Transverse colon (tissue), 4 donors: ENCODE data around the gene LSAMP. TPM values are rescaled to one million over a fixed set of nuclear protein-coding genes. Genes with fewer than 3 reads are reported as not detected.

Source experiments
- DNase-seq: peaks from one replicate; pipeline ENCODE4 v3.0.0-alpha.2; 2019
- H3K27ac ChIP-seq, 4 donors: fragments of 200-600 bp; sonication (generic); 2 replicates each; pipeline ENCODE4 v1.5.1; 2016 to 2018; ENCODE audit warnings: inconsistent platforms in 4 of 4
- H3K27me3 ChIP-seq: fragments of 200-600 bp; sonication (generic); 2 replicates; pipeline ENCODE4 v1.5.1; 2017; ENCODE audit warnings: inconsistent platforms
- H3K36me3 ChIP-seq, 4 donors: fragments of 200-600 bp; sonication (generic); 2 replicates each; pipeline ENCODE4 v1.5.1; 2017 to 2019; ENCODE audit warnings: inconsistent platforms in 4 of 4
- H3K4me1 ChIP-seq, 4 donors: fragments of 200-600 bp; sonication (generic); 2 replicates each; pipeline ENCODE4 v1.5.1; 2017 to 2020; ENCODE audit warnings: inconsistent platforms in 4 of 4
- H3K4me3 ChIP-seq, 4 donors: fragments of 200-600 bp; sonication (generic); 1 replicate in 1 of 4; 2 replicates in 3 of 4; pipeline versions ENCODE4 v1.5.1 to v1.6.1; 2017 to 2019; ENCODE audit warnings: inconsistent platforms in 4 of 4
- H3K9me3 ChIP-seq, 2 donors: fragments of 200-600 bp; sonication (generic); 2 replicates each; pipeline ENCODE4 v1.5.1; 2017 to 2019; ENCODE audit warnings: inconsistent platforms in 2 of 2
- CTCF ChIP-seq, 5 experiments: fragments of 200-600 bp in 3 of 5; fragments of 450-650 bp in 2 of 5; sonication (generic) in 3 of 5; IDR thresholded peaks; 1 replicate in 2 of 5; 2 replicates in 3 of 5; pipeline ENCODE4 v1.5.1; 2016 to 2017; ENCODE audit warnings: antibody characterized with exemption in 5 of 5, inconsistent platforms in 3 of 5, mild to moderate bottlenecking in 2 of 5, moderate library complexity in 1 of 5
- EP300 ChIP-seq: sonication (generic); formaldehyde crosslinking; IDR thresholded peaks from one replicate; pipeline ENCODE4 v1.6.1; 2017; ENCODE audit warnings: antibody characterized with exemption, low read depth
- POLR2A ChIP-seq: fragments of 450-650 bp; IDR thresholded peaks from one replicate; pipeline ENCODE4 v1.6.1; 2016; ENCODE audit warnings: antibody characterized with exemption, mild to moderate bottlenecking, moderate library complexity
- POLR2AphosphoS5 ChIP-seq, 3 donors: sonication (generic); formaldehyde crosslinking; IDR thresholded peaks; one replicate each; pipeline ENCODE4 v1.6.1; 2016; ENCODE audit warnings: antibody characterized with exemption in 3 of 3
- WGBS, 2 donors: methylation state at CpG; one replicate each; pipeline ENCODE4 v1.1.5; 2018; ENCODE audit warnings: low coverage in 1 of 2; 5-methylcytosine and 5-hydroxymethylcytosine counted together
- in situ Hi-C, 4 donors: fragments of 200-750 bp; cut with MboI; loops; one replicate each; pipeline versions ENCODE4 v1.15.0 to v1.15.1; 2017; ENCODE audit warnings: low sequenced_read_pairs in 3 of 4, low pct_ligation_motif_present in 1 of 4, low pct_unique_long_range_greater_than_20kb in 1 of 4
- intact Hi-C: fragments of 100-400 bp; cut with DNase I; formaldehyde crosslinking; loops from one replicate; pipeline ENCODE4 v1.15.1; 2023; ENCODE audit warnings: low total_unique reads
- total RNA-seq, 4 donors: library from RNA; depleted of rRNA; stranded (reverse); fragments of >200 nt; gene quantifications; one replicate each; pipeline ENCODE4 v1.1.0, GENCODE V29; 2016

The LSAMP gene
- total RNA-seq, 4 donors from 2014 or later = 3.4 to 8.2 (median 5.4) TPM

- Histone ChIP-seq H3K4me1 (no peaks in the 10 kb centered on the region), H3K27me3 (no peaks in the 10 kb centered on the region), H3K36me3 (no peaks in the 10 kb centered on the region), H3K27ac (no peak overlapping the region), H3K4me3 (no peak overlapping the region), H3K9me3 (no peaks in the 10 kb centered on the region)
- 31 to 83% methylated on average over 2 of the region's 2 CpGs for WGBS, 2 donors
- intact Hi-C loops (no loop called here), in situ Hi-C loops (no loop called here)
- TF ChIP-seq POLR2A (no peak), CTCF (IDR thresholded peaks at IDR 0.05) (no peak), EP300 (no peak), POLR2AphosphoS5 (IDR thresholded peaks at IDR 0.05) (no peak)
- no peak for DNase-seq
Measured at GRCh38 chr3:115833074-115833473, 612.2 kb downstream of the LSAMP start.

- TF ChIP-seq POLR2AphosphoS5 (IDR thresholded peaks at IDR 0.05) (no peak), POLR2A (no peak), CTCF (IDR thresholded peaks at IDR 0.05) (no peak), EP300 (no peak)
- Histone ChIP-seq H3K4me3 (no peak overlapping the region), H3K27ac (no peak overlapping the region), H3K9me3 (no peaks in the 10 kb centered on the region), H3K4me1 (no peaks in the 10 kb centered on the region), H3K27me3 (no peaks in the 10 kb centered on the region), H3K36me3 (no peaks in the 10 kb centered on the region)
- 78 to 91% methylated on average over 3 of the region's 3 CpGs for WGBS, 2 donors
- no peak for DNase-seq
- intact Hi-C loops = no loop called here
- in situ Hi-C loops = no loop called here
Measured at GRCh38 chr3:115832265-115832664, 613.0 kb downstream of the LSAMP start.

- H3K27ac ChIP-seq = no peak overlapping the region
- DNase-seq = no peak
- no peaks in the 10 kb centered on the region for H3K27me3 ChIP-seq
- in situ Hi-C loops = no loop called here
- no peak for TF ChIP-seq CTCF (IDR thresholded peaks at IDR 0.05)
- no peak for TF ChIP-seq EP300
- no peak for TF ChIP-seq POLR2AphosphoS5 (IDR thresholded peaks at IDR 0.05)
- no peak for TF ChIP-seq POLR2A
- no peaks in the 10 kb centered on the region for H3K4me1 ChIP-seq
- intact Hi-C loops = no loop called here
- H3K36me3 ChIP-seq = no peaks in the 10 kb centered on the region
- no peaks in the 10 kb centered on the region for H3K9me3 ChIP-seq
- no peak overlapping the region for H3K4me3 ChIP-seq
- WGBS, 2 donors = 56 to 57% methylated on average over 1 of the region's 1 CpG
Measured at GRCh38 chr3:115831864-115832263, 613.4 kb downstream of the LSAMP start.

- Histone ChIP-seq H3K36me3 (no peaks in the 10 kb centered on the region), H3K4me3 (no peak overlapping the region), H3K27me3 (no peaks in the 10 kb centered on the region), H3K4me1 (no peaks in the 10 kb centered on the region), H3K9me3 (no peaks in the 10 kb centered on the region), H3K27ac (no peak overlapping the region)
- TF ChIP-seq POLR2A = no peak
- no peak for TF ChIP-seq POLR2AphosphoS5 (IDR thresholded peaks at IDR 0.05)
- TF ChIP-seq CTCF (IDR thresholded peaks at IDR 0.05) = no peak
- no peak for TF ChIP-seq EP300
- in situ Hi-C loops = no loop called here
- intact Hi-C loops = no loop called here
- 66 to 78% methylated on average over 6 of the region's 6 CpGs for WGBS, 2 donors
- DNase-seq = no peak
Measured at GRCh38 chr3:115830764-115831395, 614.4 kb downstream of the LSAMP start.
